ENCODE results near the gene AKAP5. TPM values are rescaled to one million over a fixed set of nuclear protein-coding genes. Genes with fewer than 3 reads are reported as not detected.

The AKAP5 gene
- total RNA-seq, 1 experiment from 2014 or later: 0.14 TPM

DNA sequence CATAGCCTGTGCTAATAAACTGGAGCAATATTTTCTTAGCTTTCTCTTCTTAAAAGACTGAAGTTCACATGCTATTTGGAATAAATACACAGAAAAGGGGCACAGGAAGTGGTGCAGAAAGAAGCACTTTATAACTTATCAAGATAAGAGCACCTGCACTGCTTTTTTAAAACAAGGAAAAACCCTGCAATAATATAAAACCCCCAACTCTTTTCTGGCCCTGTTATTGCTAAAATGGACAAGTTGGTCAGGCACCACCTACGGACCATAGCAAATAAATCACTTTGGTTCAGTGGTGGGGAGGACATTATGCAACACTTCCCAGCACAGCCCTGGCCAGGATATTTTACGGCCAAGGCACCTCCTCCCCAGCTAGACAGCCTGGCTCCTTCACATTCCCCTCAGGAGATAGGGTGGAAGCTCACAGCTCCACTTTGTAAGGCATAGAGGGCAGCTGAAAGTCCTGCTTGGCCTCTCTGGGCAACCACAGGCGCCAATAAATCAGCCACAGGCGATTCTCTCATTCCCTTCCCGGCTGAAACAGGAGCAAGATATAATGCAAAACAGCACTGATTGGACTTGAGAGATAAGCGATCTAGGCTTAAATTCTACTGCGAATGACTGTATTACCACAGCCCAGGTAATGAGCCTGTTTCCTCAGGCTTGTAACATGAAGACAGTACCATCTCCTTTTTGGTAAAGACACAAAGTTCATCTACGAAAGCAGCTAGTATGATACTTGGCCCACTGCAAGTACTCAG is 36.3 kb downstream of the AKAP5 start:
- peak overlapping the region; percentile 83 for H3K4me3 Mint-ChIP-seq (ENCODE audit: unreplicated experiment)
- TF ChIP-seq, protein P1, sequence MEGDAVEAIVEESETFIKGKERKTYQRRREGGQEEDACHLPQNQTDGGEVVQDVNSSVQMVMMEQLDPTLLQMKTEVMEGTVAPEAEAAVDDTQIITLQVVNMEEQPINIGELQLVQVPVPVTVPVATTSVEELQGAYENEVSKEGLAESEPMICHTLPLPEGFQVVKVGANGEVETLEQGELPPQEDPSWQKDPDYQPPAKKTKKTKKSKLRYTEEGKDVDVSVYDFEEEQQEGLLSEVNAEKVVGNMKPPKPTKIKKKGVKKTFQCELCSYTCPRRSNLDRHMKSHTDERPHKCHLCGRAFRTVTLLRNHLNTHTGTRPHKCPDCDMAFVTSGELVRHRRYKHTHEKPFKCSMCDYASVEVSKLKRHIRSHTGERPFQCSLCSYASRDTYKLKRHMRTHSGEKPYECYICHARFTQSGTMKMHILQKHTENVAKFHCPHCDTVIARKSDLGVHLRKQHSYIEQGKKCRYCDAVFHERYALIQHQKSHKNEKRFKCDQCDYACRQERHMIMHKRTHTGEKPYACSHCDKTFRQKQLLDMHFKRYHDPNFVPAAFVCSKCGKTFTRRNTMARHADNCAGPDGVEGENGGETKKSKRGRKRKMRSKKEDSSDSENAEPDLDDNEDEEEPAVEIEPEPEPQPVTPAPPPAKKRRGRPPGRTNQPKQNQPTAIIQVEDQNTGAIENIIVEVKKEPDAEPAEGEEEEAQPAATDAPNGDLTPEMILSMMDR (IDR thresholded peaks at IDR 0.05; ENCODE audit: unreplicated experiment): no peak
- H3K4me1 Mint-ChIP-seq (ENCODE audit: insufficient read depth, unreplicated experiment): peaks cover 32% of the 10 kb centered on the region
- ChIA-PET POLR2A (interaction anchor here (0.6 to 5.4 kb wide), 28 partner anchors 9 to 959 kb away, joined by 3 to 36 read pairs (median 6); partner anchors contain the start of genes AKAP5, HSPA2, MAX and MTHFD1), CTCF (interaction anchor here (0.6 to 2.1 kb wide), 6 partner anchors 10 to 136 kb away, joined by 3 to 14 read pairs (median 4); no protein-coding TSS in a partner anchor)
- H3K27ac Mint-ChIP-seq (ENCODE audit: low read depth, unreplicated experiment): peak overlapping the region; percentile 98
- no peaks in the 10 kb centered on the region for H3K9me3 Mint-ChIP-seq (ENCODE audit: unreplicated experiment)
- peaks cover 37% of the 10 kb centered on the region for H3K36me3 Mint-ChIP-seq (ENCODE audit: insufficient read depth, unreplicated experiment)
- DNase-seq (ENCODE audit: unreplicated experiment): peak; percentile 82
- intact Hi-C loops (cut with micrococcal nuclease): loop anchor here (5.0 to 10.0 kb wide), 2 partner anchors 157 to 261 kb away; no protein-coding TSS in a partner anchor
- no peaks in the 10 kb centered on the region for H3K27me3 Mint-ChIP-seq (ENCODE audit: insufficient read depth, unreplicated experiment)
- no TSS peak for BruUV-seq (replicated peaks)

DNA sequence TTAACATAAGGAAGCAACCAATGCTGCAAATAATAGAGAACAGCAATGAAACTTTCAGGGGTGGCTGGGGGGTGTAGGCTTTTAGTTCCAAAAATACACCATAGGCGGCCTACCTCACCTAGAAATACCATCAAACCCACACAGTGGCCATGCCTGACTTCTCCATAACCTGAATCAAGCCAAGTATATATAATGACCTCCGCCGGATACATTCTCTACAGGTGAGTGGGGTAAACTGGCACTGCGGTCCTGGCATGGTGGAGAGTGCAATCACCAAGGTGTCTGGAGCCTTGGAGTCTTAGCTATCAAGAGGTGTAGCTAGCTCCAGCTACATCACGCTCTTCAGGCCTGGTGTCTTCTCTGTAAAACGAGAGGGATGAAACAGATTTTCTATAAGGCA is 37.2 kb downstream of the AKAP5 start:
- Mint-ChIP-seq H3K36me3 (ENCODE audit: insufficient read depth, unreplicated experiment) (peaks cover 37% of the 10 kb centered on the region), H3K9me3 (ENCODE audit: unreplicated experiment) (no peaks in the 10 kb centered on the region), H3K4me3 (ENCODE audit: unreplicated experiment) (peak overlapping the region; percentile 83), H3K27me3 (ENCODE audit: insufficient read depth, unreplicated experiment) (no peaks in the 10 kb centered on the region), H3K4me1 (ENCODE audit: insufficient read depth, unreplicated experiment) (peaks cover 41% of the 10 kb centered on the region), H3K27ac (ENCODE audit: low read depth, unreplicated experiment) (peak overlapping the region; percentile 98)
- BruUV-seq (replicated peaks): no TSS peak
- TF ChIP-seq, protein P1 (IDR thresholded peaks at IDR 0.05; ENCODE audit: unreplicated experiment): no peak
- intact Hi-C loops (cut with micrococcal nuclease): loop anchor here (5.0 to 10.0 kb wide), 2 partner anchors 158 to 260 kb away; no protein-coding TSS in a partner anchor
- DNase-seq (ENCODE audit: unreplicated experiment): peak; percentile 27
- CTCF ChIA-PET: interaction anchor here (0.7 to 2.1 kb wide), 5 partner anchors 9 to 389 kb away, joined by 3 to 14 read pairs (median 4); no protein-coding TSS in a partner anchor
- POLR2A ChIA-PET: interaction anchor here (0.6 to 5.4 kb wide), 35 partner anchors 9 to 259 kb away, joined by 3 to 36 read pairs (median 4); partner anchors contain the start of genes HSPA2, MTHFD1 and PLEKHG3

DNA sequence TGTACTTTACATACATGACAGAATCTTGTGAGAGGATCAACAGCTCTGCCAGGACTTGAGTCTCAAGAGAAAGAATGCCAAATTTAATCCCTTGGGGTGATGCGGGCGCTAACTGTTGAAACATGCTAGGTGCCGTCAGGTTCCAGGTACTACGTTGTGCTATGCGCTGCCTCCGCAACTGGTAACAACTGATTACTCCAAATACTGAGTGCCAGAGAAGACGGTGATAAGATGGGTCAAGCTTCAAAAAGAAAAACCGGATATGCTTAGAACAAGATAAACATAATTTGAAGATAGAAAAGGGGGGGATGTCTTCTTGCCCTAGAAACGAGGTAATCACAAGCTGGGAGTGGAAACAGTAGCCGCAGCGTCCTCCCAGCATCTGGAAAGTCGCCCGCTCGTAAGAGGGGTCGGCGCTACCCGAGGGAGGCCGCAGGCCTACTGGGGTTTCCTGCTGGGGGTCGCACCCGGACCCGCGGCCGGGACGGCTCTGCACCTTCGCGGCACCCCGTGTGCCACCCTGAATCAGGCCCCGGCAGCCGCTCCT is 37.7 kb downstream of the AKAP5 start:
- Mint-ChIP-seq H3K27me3 (ENCODE audit: insufficient read depth, unreplicated experiment) (no peaks in the 10 kb centered on the region), H3K4me3 (ENCODE audit: unreplicated experiment) (peak overlapping the region; percentile 83), H3K36me3 (ENCODE audit: insufficient read depth, unreplicated experiment) (peaks cover 32% of the 10 kb centered on the region), H3K4me1 (ENCODE audit: insufficient read depth, unreplicated experiment) (peaks cover 46% of the 10 kb centered on the region), H3K9me3 (ENCODE audit: unreplicated experiment) (no peaks in the 10 kb centered on the region), H3K27ac (ENCODE audit: low read depth, unreplicated experiment) (peak overlapping the region; percentile 98)
- TF ChIP-seq, protein P1 (IDR thresholded peaks at IDR 0.05; ENCODE audit: unreplicated experiment): no peak
- ChIA-PET CTCF (interaction anchor here (0.7 to 2.1 kb wide), 6 partner anchors 8 to 388 kb away, joined by 3 to 14 read pairs (median 4); no protein-coding TSS in a partner anchor), POLR2A (interaction anchor here (0.7 to 5.4 kb wide), 37 partner anchors 8 to 589 kb away, joined by 3 to 36 read pairs (median 4); partner anchors contain the start of genes HSPA2, MTHFD1 and PLEKHG3)
- TSS peak; percentile 31 for BruUV-seq (replicated peaks)
- peak; percentile 54 for DNase-seq (ENCODE audit: unreplicated experiment)
- intact Hi-C loops (cut with micrococcal nuclease): loop anchor here (1.0 to 10.0 kb wide), 3 partner anchors 37 to 259 kb away; partner anchors contain the start of gene HSPA2
